HG02759 (cell line): Measurements from ENCODE around the gene CA10.

Experiments
- ATAC-seq: cut with Tn5 transposase; IDR thresholded peaks from one replicate; pipeline ENCODE4 v1.9.1; 2021; ENCODE audit warnings: mild to moderate bottlenecking, moderate library complexity; ENCODE audit not compliant: unreplicated experiment

CA10 gene

DNA sequence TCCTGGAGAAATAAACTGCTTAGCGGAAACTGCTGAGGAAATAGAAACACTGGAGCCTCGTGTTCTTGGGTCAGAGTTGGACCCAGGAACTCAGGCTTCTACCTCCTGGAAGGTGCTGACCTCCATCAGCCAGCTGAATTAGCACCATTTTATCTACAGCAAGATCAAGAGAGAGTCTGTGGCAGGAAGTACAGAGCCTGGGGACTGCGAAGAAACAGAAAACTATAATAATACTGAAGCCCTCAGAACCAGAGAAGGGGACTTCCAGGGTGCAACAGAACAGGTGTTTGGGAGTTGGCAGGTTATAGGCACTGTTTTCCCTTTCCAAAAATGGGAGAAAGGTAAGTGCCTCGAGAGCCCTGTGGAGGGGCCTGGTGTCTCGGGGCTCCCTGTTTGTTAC is 379.7 kb downstream of the CA10 start:
- ATAC-seq = no peak

DNA sequence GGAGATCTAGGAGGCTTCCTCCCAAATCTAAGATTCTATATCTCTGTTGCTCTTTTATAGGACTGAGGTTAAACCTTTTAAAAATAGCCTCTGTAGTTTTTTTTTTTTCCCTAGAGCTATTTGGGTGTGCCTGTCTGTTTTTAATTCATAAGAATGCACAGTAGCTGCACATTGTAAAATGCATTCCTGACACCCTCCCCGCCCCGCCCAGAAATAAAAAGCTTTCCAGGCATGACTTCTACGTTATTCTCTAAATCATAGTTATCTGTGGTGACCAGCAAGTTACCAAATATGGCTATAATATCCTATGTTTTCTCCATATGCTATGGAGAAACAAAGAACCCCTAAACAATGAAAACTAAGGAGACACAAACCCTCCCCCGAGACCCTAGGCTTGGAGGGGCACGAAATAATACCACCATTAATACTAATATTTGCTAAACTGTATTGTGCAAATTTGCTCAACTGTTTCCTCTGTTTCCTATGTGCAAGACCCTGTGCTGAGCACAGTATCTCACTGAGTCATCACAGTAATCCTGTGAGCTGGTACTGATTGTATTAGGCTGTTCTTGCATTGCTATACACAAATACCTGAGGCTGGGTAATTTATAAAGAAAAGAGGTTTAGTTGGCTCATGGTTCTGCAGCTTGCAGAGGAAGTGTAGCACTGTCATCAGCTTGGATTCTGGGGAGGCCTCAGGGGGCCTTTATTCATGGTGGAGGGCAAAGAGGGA is 388.3 kb downstream of the CA10 start:
- ATAC-seq = no peak

DNA sequence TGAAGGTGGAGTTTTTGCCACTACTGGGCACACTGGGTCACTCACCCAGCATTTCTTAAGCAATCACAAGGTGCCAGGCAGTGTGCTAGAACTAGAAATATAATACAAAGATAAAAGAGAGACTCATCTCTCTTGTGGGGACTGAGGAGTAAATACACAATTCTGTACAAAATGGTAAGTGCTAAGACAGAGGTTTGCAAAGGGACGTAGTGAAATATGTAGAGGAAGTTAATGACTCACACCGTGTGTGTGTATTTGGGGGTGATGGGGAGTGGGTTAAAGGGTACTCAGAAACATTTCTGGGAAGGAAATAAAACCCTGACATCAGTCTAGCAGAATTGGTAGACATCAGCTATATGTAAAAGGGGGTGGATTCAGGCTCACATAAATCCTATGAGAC is 389.3 kb downstream of the CA10 start:
- no peak for ATAC-seq

DNA sequence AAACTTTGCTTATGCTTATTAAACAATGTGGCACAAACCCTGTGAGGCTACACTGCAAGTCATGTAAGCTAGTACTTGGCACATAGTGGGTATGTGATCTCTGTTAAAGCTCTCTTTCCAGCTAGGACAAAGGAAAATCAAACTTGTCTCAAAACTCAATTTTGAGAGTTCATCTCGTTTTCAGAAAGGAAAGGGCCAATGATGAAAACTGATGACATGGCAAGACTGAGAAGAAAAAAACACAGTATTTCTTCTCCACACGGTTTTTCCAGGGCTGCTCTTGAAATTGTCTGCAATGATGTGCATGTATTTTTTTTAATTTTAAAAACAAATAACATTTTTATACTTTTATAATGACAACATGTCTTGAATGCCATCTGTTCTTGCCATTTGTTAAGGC is 389.8 kb downstream of the CA10 start:
- ATAC-seq = no peak

DNA sequence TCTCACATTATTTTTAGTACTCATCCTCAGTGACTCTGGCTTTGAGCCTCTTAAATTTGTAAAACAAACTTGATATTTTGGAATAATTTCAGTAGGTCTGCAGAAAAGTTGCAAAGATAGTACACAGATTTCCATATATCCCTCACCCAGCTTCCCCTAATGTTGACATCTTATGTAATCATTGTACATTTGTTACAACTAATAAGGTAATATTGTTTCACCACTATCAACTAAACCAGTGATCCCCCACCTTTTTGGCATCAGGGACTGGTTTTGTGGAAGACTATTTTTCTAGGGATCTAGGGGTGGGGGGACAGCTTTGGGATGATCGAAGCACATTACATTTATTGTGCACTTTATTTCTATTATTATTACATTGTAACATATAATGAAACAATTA is 391.2 kb downstream of the CA10 start:
- no peak for ATAC-seq

DNA sequence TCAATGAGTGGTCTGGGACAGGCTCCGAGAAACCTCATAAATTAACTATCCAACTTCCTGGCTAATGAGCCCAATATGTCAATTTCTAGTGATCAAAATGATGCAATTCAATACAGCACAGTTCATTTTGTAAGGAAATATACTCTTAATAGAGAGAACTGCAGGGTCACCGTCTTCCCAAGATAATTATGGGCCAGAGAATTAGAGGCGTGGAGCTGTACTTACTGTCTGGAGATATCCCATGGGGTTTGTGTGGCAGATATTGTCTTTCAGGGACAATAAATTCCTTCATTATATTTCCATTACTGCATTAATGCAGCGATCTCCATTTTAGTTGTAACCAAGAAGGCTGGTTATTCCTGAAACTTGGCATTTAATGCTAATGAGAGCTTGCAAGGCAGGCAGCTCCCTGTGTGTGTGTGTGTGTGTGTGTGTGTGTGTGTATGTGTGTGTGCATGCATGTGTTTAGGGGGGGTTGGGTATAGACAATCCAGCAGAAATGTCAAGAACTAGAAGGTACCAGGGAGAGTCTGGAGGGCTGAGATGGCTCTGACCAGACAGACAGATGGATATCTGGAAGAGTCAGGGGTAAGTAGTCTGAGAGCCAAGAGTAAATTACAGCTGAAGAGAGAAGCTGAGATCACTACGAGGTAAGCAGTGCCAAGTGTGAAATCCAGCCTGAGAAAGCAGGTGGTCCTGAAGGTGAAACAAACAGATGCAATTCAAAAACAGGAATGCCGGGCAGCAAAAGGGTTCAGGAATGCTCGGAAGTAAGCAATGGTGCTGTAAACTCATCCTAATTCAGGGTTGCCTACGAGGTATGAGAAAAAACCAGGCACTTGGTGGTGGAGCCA is 393.0 kb downstream of the CA10 start:
- ATAC-seq = no peak

DNA sequence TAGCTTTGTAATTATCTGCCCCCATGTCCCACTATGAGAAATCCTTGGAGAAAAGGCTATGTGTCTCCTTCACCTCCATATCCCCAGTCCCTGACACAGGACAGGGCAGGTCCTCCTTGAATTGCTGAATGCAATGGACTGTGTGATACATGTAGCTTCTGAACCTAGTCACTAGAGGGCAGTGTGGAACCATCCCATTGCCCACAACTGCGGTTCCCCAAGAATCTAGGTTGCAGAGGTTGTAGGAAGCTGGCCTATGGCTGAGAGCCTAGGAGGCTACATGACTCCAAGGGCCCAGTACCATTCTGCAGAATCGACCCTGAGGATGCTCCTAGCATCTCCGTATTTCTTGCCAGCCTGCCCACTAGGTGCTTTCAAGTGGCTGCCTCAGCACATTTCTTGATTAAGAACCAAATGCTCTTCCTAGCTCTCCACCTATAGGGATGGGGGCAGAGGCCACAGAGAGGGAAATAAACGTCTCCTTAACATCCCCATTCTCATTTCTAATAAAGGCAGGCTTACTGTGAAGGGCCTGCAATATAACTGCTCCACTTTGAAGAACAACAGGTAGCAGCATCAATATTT is 394.0 kb downstream of the CA10 start:
- ATAC-seq = peak; percentile 98

DNA sequence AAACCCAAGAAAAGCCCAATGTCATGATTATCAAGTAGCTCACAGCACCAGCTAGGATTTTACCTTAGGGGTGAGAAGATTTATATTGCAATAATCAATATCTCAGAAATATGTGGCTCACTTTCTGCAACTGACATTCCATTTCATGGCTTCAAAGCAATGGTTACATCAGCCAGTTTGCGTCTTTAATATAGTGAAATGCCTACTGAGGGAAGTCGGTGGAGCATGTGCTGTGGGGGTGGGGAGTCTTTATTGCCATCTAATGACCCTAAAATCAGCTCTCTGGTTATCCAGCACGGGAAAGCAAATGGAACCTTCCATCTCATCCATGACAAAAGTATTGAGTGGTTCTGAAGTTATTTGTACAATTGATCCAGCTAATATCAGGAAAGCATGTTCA is 395.5 kb downstream of the CA10 start:
- no peak for ATAC-seq

DNA sequence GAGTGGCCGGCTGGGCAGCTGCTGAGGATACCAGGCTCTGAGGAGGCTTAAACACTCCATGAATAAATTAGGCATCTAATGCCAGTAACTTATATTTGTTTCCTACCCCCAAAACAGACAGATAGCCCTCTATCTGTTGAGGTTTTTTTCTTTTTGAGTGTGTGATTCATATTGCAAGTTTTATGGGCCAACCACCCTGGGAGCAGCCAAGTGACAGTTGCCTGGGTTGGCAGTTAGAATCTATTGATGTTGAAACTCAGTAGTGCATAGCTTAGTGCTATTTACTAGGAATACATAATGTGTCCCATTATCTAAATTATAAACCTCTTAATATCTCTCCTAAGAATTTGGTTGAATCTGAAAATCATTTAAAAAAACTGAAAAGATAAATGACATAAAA is 397.4 kb downstream of the CA10 start:
- ATAC-seq = no peak

DNA sequence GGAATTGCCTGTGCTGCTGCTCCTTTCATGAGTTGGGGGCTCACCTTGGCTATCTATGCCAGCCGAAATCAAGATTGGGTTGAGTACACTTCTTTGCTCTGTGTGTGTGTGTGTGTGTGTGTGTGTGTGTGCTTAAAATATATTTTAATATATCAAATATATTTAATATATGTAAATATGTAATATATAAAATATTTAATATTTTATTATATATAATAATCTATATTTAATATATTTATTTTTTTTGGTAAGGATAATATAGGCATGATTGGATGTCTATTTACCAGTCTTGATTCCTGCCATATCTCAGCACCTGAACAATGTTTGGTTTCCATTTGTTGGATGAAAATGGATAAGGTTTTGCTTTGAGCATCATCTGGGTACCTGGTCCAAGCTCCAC is 399.3 kb downstream of the CA10 start:
- ATAC-seq = no peak

DNA sequence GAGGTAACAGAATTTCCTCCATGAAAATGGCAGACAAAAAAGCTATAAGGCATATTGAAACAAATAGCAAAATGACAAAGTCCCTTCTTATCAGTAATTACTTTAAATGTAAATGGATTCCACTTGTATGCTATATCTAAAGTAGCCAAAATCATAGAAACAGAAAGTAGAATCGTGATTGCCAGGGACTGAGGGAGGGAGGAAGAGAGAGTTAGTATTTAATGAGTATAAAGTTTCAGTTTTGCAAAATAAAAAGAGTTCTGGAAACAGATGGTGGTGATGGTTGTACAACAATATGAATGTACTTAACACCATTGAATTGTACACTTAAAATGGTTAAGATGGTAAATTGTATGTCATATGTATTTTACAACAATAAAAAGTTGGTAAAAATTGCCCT is 407.4 kb downstream of the CA10 start:
- ATAC-seq = no peak

DNA sequence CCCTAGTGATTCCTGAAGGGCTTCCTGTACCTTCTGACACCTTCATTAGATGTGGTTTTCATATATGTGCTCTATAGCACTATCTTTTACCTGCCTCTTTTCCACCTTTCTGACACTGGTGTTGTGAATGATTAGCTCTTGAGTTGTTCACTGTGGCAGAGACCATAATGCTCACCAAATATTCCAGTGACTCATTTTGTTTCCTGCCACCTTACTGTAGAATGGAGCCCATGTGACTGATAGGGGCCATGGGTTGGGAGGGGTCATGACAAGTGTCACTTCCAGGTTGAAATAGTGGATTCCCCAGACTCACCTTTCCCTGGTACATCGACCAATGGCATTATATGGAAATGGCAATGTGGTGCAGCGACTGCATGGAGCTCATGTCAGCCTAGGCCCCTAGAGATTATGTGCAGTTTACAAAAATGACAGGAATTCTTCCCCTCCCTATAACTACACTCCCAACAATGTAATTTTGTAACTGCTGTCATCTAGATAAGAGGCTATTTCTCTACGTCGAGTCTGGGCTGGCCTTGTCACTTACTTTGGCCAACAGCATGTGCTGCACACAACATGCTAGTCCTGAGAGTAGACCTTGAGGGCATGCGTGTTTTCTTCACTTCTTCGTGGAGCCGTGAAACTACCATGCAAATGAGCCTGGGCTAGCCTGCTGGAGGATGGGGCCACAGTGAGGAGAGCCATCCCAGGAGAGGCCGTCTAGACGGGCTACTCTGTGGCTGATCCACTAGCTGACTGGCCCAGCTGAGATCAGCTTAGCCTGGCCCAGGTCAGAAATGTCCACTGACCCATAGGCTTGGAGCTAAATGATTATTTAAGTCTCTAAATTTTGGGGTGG is 409.5 kb downstream of the CA10 start:
- ATAC-seq = no peak

DNA sequence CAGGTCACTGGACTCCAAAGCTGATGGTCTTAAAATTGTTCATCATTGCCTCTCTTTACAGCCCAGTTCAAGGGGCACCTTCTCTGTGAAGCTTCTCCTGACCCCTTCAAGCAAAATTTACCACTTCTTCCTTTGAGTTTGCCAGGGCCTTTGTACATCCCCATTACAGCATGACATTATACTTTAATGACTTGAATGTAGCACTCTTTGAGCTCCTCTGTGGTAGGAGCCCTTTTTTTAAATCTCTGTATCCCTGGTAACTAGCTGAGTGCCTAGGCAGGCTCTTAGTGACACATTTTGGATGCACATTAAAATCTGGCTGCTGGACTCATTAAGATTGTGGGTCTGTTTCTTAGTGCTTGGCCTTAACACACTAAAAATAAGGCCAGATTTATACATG is 412.1 kb downstream of the CA10 start:
- ATAC-seq = no peak

DNA sequence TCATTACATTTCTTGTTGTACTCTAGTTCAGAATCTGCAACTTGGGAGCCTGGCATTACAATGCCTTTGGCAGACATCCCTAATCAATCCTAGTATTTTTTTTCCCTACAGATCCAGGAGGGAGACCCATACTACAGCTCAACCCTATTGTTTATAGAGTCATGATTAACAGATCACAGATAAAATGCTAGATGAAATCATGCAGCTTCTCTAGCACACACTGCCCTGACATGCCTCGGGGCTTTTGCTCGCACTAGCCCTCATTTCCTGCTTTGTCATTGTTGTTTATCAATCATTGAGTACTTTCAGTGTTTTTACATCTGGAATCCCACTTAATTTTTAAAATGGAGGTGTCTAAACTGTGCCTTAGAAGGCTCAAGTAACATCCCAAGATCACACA is 412.5 kb downstream of the CA10 start:
- no peak for ATAC-seq

DNA sequence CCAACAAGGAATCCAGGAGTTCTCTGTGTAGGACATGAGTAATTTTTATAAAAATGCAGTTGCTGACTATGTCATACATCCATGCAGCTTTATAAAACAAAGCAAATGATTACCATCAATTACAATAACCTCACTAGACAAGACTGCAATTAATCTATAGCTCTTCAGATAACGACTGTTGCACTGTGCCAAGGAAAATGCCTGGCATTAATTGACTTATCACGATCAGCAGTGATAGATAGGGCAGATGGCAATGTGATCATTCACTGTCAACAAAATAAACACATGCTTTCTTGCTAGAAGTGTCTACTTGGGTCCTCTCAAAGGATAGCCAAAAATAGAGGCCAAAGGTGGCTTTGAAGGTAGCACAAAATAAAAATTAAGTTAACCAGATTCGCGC is 415.0 kb downstream of the CA10 start:
- no peak for ATAC-seq

DNA sequence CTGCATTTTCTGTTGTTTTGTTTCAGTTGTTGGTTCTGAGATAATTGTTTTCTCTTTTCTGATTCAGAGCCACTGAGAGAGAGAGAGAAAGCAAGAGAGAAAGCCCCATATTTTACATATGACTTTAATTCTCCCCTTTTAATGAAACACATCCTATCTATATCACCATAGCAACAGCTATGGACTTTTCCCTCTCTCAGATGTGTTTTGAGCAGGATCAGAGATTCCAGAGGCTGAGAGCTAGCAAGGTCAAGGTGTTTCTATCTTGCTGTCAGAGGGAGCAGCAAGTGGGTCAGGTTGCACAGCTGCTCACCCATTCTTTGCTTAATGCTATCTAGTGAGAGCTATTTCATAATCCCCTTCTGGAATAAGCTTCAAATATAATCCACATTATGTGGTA is 415.9 kb downstream of the CA10 start:
- ATAC-seq = no peak

DNA sequence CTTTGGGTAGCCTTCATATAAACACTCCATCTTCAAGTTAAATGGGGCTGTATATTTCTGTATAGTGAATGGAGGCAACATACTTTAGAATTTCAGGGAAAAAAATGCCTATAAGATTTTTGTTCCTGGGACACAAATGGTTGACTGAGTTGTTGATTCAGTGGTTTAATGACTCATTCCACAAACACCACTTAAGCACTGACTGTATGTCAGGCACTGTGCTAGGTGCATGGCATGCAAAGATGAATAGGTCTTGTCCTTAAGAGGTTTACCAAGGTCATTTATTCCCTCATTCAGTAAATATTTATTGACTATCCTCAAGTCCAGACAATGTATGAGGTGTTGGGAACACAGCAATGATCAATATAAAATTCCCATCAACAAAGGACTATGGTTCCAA is 417.1 kb downstream of the CA10 start:
- ATAC-seq = no peak

DNA sequence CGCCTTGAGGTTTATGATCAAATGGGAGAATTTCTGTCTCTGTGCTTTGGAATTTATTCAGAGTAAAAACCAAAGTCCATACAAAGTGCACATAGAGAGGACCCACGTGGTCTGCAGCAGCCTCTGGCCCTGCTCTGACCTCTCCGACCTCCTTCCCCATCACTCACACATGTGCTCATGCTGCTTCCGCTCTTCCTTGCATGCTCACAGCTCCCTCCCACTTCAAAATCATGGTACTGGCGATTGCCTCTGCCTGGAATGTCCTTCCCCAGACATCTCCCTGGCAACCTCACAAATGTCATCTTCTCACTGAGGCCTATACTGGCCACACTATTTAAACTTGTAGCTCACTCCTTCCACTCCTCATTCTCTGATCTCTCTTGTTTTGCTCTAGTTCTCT is 418.0 kb downstream of the CA10 start:
- no peak for ATAC-seq

DNA sequence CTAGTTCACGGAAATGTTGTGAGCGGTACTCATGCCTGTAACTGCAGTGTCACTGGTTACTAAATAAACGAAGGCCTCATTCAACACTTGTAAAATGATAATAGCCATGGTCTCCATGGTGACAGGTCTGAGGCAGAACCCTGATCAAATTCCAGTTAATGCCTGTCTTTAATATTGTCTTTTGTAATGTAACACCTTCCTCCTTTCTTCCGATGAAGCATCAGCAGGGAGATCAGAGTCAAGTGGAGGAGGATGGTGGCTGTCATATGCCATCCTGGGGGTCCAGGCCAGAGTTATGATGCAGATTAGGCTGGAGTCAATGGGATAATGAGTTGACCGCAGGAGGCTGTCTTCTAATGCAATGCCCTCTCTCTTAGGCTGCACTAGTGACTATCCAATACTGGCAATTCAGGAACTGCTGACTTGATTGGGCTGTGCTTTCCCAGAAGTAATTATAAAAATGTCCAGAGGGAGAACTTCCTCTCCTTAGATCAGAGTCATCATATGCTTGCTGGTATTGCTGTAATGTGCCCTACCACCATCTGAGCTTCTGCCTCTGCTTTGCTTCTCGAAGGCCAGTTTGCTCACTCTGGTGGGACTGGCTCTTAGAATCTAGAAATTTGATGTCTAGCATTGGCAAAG is 419.1 kb downstream of the CA10 start:
- ATAC-seq = no peak

DNA sequence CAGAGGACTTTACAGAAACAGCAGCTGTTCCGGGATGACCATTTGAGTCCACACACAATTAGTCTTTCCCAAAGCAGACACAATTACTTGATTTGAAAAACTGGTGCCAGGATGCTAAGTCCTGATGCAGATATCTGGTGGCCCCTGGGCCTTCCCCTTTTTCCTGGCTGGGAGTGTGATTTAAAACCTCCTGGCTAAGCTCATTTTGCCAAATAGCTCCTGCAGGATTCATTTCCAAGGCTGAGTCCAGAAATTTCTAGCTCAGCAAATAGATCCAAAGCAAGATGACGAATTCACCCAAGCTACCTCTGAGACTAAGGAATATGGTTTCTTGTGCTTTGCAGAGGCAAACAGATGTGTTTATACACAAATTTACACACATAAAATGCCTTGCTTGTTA is 422.2 kb downstream of the CA10 start:
- no peak for ATAC-seq

DNA sequence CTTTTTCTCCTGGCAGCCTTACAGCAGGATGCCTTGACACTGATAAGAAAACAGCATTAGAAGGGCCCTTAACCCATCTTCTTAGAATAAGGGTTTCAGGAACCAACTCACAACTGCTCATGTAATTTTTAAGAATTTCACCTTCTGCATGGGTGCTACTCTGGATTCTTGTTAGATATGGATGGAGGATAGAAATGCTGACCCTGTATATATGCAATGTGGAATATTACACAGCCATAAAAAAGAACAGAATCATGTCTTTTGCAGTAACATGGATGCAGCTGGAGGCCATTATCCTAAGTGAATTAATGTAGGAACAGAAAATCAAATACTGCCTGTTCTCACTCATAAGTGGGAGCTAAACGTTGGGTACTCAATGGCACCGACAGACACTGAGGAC is 423.5 kb downstream of the CA10 start:
- ATAC-seq = no peak
